ENCODE measurements around the gene DDX4.

DNA sequence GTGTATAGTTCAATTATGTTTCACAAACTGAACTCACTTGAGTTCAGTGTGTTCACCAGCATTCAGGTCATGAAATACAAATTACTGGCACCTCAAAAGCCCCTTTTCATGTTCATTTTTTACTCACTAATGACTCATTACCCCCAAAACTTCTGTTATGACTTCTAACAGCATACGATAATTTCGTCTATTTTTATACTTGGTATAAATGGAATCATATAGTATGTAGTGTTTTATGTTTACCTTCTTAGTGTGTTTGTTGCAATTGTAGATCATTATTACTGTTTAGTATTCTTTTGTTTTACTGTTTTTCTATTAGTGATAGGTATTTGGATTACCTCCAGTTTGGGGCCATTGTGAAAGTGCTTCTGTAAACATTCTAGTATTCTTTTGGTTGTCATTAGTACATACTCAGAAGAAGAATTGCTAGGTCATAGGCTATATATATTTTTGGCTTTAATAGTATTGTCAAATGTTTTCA is 33.4 kb downstream of the DDX4 start:
- TF ChIP-seq, protein P1, sequence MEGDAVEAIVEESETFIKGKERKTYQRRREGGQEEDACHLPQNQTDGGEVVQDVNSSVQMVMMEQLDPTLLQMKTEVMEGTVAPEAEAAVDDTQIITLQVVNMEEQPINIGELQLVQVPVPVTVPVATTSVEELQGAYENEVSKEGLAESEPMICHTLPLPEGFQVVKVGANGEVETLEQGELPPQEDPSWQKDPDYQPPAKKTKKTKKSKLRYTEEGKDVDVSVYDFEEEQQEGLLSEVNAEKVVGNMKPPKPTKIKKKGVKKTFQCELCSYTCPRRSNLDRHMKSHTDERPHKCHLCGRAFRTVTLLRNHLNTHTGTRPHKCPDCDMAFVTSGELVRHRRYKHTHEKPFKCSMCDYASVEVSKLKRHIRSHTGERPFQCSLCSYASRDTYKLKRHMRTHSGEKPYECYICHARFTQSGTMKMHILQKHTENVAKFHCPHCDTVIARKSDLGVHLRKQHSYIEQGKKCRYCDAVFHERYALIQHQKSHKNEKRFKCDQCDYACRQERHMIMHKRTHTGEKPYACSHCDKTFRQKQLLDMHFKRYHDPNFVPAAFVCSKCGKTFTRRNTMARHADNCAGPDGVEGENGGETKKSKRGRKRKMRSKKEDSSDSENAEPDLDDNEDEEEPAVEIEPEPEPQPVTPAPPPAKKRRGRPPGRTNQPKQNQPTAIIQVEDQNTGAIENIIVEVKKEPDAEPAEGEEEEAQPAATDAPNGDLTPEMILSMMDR (conservative IDR thresholded peaks at IDR 0.05 in 1 of 2, IDR thresholded peaks at IDR 0.05 in 1 of 2; ENCODE audit: low read depth in 1 of 2, low read length in 2 of 2) = no peak
- no peak for TF ChIP-seq EZH2 (IDR thresholded peaks at IDR 0.05; ENCODE audit: low read length, missing control alignments)

Measured in fibroblast of lung (primary cell).